Naive thymus-derived CD4-positive, alpha-beta T cell (primary cell): ENCODE measurements around the gene SLCO3A1. TPM values are rescaled to one million over a fixed set of nuclear protein-coding genes. Genes with fewer than 3 reads are reported as not detected.

Experiments used
- ATAC-seq: fragments of 150-1000 bp; cut with Tn5 transposase; 2 replicates; pipeline ENCODE4 v1.10.0; 2021; ENCODE audit warnings: mild to moderate bottlenecking, moderate library complexity
- CTCF ChIA-PET: fragments of 350-600 bp; sonication (Branson Sonifier 250); formaldehyde crosslinking; loops from one replicate; lab custom pipeline; 2021; ENCODE audit warnings: antibody characterized with exemption; lab: Charles Lee
- POLR2A ChIA-PET: fragments of 350-600 bp; sonication (Branson Sonifier 250); formaldehyde crosslinking; loops from one replicate; lab custom pipeline; 2021; ENCODE audit warnings: antibody characterized with exemption, inconsistent platforms; lab: Charles Lee
- DNase-seq, 9 donors: peaks; one replicate each; pipeline versions ENCODE4 v3.0.0 to v3.0.0-alpha.2; 2020 to 2022; ENCODE audit warnings: mixed read lengths in 1 of 9
- H3K27ac ChIP-seq: one replicate; pipeline ENCODE4 v1.7.0; 2013; ENCODE audit warnings: mild to moderate bottlenecking, low read depth, low read length, moderate library complexity
- H3K27me3 ChIP-seq, 2 donors: one replicate each; pipeline ENCODE4 v1.7.0; 2013; ENCODE audit warnings: low read length in 2 of 2, mild to moderate bottlenecking in 2 of 2, moderate library complexity in 2 of 2; ENCODE audit not compliant: control insufficient read depth in 2 of 2, insufficient read depth in 2 of 2
- H3K36me3 ChIP-seq, 3 experiments: 1 replicate in 2 of 3; 2 replicates in 1 of 3; pipeline ENCODE4 v1.7.0; 2013; ENCODE audit warnings: low read length in 3 of 3, mild to moderate bottlenecking in 3 of 3, moderate library complexity in 1 of 3; ENCODE audit not compliant: insufficient read depth in 3 of 3, control insufficient read depth in 2 of 3
- H3K4me1 ChIP-seq, 2 donors: one replicate each; pipeline ENCODE4 v1.7.0; 2013; ENCODE audit warnings: low read length in 2 of 2, mild to moderate bottlenecking in 2 of 2, moderate library complexity in 1 of 2; ENCODE audit not compliant: control insufficient read depth in 2 of 2, insufficient read depth in 2 of 2
- H3K4me3 ChIP-seq: 2 replicates; pipeline ENCODE4 v1.7.0; 2013; ENCODE audit warnings: mild to moderate bottlenecking, low read length
- H3K9me3 ChIP-seq, 3 experiments: 1 replicate in 2 of 3; 2 replicates in 1 of 3; pipeline ENCODE4 v1.7.0; 2013; ENCODE audit warnings: low read length in 3 of 3; ENCODE audit not compliant: control insufficient read depth in 2 of 3
- H3K27ac Mint-ChIP-seq, 9 donors: one replicate each; pipeline ENCODE4 v1.8.0; 2020 to 2022; ENCODE audit warnings: mixed read lengths in 9 of 9, mild to moderate bottlenecking in 8 of 9, moderate library complexity in 5 of 9, inconsistent platforms in 2 of 9
- H3K27me3 Mint-ChIP-seq, 5 donors: one replicate each; pipeline ENCODE4 v1.8.0; 2021 to 2022; ENCODE audit warnings: mixed read lengths in 5 of 5, mild to moderate bottlenecking in 1 of 5
- H3K36me3 Mint-ChIP-seq, 5 donors: one replicate each; pipeline ENCODE4 v1.8.0; 2020 to 2022; ENCODE audit warnings: mixed read lengths in 5 of 5, mild to moderate bottlenecking in 3 of 5, inconsistent platforms in 1 of 5
- H3K4me1 Mint-ChIP-seq, 7 donors: one replicate each; pipeline ENCODE4 v1.8.0; 2020 to 2022; ENCODE audit warnings: mixed read lengths in 7 of 7, mild to moderate bottlenecking in 3 of 7, inconsistent platforms in 1 of 7
- H3K4me3 Mint-ChIP-seq, 10 donors: one replicate each; pipeline ENCODE4 v1.8.0; 2020 to 2022; ENCODE audit warnings: mild to moderate bottlenecking in 10 of 10, mixed read lengths in 10 of 10, moderate library complexity in 6 of 10, inconsistent platforms in 2 of 10
- H3K9me3 Mint-ChIP-seq, 11 donors: one replicate each; pipeline ENCODE4 v1.8.0; 2020 to 2022; ENCODE audit warnings: mixed read lengths in 11 of 11, mild to moderate bottlenecking in 4 of 11, inconsistent platforms in 1 of 11, moderate library complexity in 1 of 11
- intact Hi-C, 2 donors: fragments of 100-400 bp; cut with micrococcal nuclease; formaldehyde crosslinking; loops; one replicate each; pipeline ENCODE4 v1.15.1; 2023
- polyA plus RNA-seq, 2 donors: library from polyadenylated mRNA; unstranded; fragments of 300-500 nt; fragmentation: Illumina TruSeq; gene quantifications; one replicate each; pipeline ENCODE4 v1.2.3, GENCODE V29; 2021
- total RNA-seq, 6 experiments: library from RNA in 5 of 6; stranded (reverse) in 5 of 6; gene quantifications; 1 replicate in 5 of 6; 2 replicates in 1 of 6; pipeline ENCODE4 v1.2.3 and lab custom pipeline; 2021 to 2026

SLCO3A1 gene
- total and polyA plus RNA-seq, 7 experiments from 2014 or later = 15.4 to 69.1 (median 24.3) TPM

DNA sequence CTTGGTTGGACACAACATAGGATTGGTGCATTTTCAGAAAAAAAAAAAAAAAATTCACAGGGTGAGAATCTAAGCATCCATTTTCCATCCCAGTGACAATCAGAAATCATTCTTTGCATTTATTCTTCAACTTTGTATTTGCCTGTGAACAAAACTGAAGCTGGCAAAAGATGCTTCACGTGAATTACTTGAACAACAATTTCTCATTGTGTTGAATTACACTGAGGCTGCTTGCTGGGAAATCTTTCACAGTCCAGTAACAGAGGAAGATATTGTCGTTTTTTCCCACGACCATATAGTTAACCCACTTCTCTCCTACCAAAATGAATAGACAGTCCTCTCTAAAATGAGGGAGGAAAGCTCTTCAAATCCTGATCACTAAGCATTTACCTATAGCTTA is 4.3 kb upstream of the SLCO3A1 start:
- no peaks in the 10 kb centered on the region for H3K27me3 ChIP-seq
- H3K36me3 Mint-ChIP-seq = no peaks in the 10 kb centered on the region
- POLR2A ChIA-PET = interaction anchor here (0.7 kb wide), 1 partner anchor 92 kb away, joined by 3 read pairs; no protein-coding TSS in a partner anchor
- H3K4me1 Mint-ChIP-seq = peaks cover 17 to 34% (median 25%) of the 10 kb centered on the region in 7 donors
- no peaks in the 10 kb centered on the region for H3K9me3 ChIP-seq
- DNase-seq (no peak), ATAC-seq (no peak)
- peak overlapping the region in 5 of 9 donors; percentile 35 to 82 (median 42) for H3K27ac Mint-ChIP-seq
- peaks cover 21 to 23% of the 10 kb centered on the region in 2 donors for H3K4me1 ChIP-seq
- no peaks in the 10 kb centered on the region for H3K36me3 ChIP-seq
- H3K27ac ChIP-seq = no peak overlapping the region
- H3K9me3 Mint-ChIP-seq = peaks cover 0 to 3% (median 0%) of the 10 kb centered on the region in 11 donors
- H3K4me3 ChIP-seq = no peak overlapping the region
- H3K4me3 Mint-ChIP-seq = peak overlapping the region in 7 of 10 donors; percentile 1 to 70 (median 50)
- H3K27me3 Mint-ChIP-seq = peaks cover 0 to 40% (median 7%) of the 10 kb centered on the region in 5 donors
- intact Hi-C loops = loop anchor here (1.0 kb wide), 4 partner anchors 93 to 233 kb away; no protein-coding TSS in a partner anchor
- CTCF ChIA-PET = interaction anchor here (0.6 to 4.3 kb wide), 10 partner anchors 14 to 547 kb away, joined by 3 to 51 read pairs (median 8); no protein-coding TSS in a partner anchor

DNA sequence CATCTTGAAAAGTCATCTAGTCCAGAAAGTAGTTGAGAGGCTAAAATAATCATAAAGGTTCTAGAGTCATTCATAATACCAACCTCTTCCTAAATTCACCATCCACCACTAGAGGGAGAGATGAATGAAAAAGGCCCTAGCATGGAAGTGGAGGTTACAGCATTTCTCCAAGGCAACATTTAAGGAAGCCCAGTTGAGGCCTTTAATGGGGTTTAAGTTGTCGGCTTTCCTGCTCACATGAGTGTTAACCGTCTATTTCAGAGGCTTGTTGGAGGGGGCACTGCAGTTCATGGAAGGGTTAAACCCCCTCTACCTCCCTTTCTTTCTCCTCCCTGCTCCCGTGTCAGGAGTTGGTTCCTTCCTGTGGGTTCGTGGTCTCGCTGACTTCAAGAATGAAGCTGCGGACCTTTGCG is 3.8 kb upstream of the SLCO3A1 start:
- POLR2A ChIA-PET = interaction anchor here (0.7 kb wide), 1 partner anchor 13 kb away, joined by 3 read pairs; no protein-coding TSS in a partner anchor
- intact Hi-C loops = loop anchor here (1.0 to 10.0 kb wide), 9 partner anchors 93 to 1752 kb away; partner anchors contain the start of genes CHD2 (in 2 of the 2), HDDC3 (in 1 of the 2), RCCD1 (in 1 of the 2) and UNC45A (in 1 of the 2)
- Histone ChIP-seq H3K4me1 (peaks cover 24 to 27% of the 10 kb centered on the region in 2 donors), H3K36me3 (no peaks in the 10 kb centered on the region), H3K27me3 (no peaks in the 10 kb centered on the region), H3K4me3 (no peak overlapping the region), H3K27ac (no peak overlapping the region), H3K9me3 (no peaks in the 10 kb centered on the region)
- H3K36me3 Mint-ChIP-seq = no peaks in the 10 kb centered on the region
- H3K4me3 Mint-ChIP-seq = peak overlapping the region; percentile 3 to 70 (median 46)
- peaks cover 20 to 38% (median 30%) of the 10 kb centered on the region in 7 donors for H3K4me1 Mint-ChIP-seq
- H3K27ac Mint-ChIP-seq = peak overlapping the region in 8 of 9 donors; percentile 6 to 82 (median 54)
- DNase-seq = peak in 7 of 9 donors; percentile 26 to 59 (median 50)
- peaks cover 0 to 34% (median 2%) of the 10 kb centered on the region in 5 donors for H3K27me3 Mint-ChIP-seq
- peaks cover 0 to 3% (median 0%) of the 10 kb centered on the region in 11 donors for H3K9me3 Mint-ChIP-seq
- CTCF ChIA-PET = interaction anchor here (0.6 to 4.3 kb wide), 11 partner anchors 9 to 548 kb away, joined by 3 to 51 read pairs (median 7); no protein-coding TSS in a partner anchor
- no peak for ATAC-seq

DNA sequence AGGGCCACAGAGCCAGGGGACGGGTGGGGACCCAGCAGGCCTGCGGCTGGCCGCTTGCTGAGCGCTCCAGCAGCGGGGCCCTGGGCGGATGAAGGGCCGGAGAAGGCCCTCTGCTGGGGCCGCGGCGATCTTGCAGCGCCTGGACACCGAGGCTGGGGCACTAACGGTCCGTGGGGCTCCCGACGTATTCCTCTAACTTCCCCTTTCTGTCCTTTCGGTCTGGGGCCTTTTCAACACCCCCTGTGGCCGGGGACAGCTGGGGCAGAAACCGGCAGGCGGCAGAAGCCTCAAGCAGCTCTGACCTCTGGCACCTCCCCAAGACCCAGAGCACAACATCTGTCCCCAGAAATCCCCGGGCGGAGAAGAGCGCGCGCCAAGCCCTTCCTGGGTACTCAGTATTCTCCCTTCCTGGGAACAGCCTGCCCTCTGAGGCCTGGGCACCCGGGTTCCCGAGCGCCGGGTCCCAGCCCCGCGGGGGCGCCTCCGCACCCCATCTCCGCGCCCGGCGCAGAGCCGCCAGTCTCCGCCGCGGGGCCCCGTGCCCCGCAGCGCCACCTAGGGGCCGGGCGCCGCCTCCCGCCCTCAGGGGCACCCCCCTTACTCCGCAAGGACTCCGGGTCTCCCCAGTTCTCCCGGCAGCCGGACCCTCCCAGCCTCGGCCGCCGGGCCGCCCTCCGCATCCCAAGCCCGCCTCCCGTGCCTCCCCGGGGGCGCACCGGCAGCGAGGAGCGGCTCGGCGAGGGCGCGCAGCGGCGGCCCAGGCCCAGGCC is 582 bp upstream of the SLCO3A1 start:
- peak overlapping the region; percentile 76 for H3K27ac ChIP-seq
- H3K4me1 ChIP-seq = peaks cover 46 to 59% of the 10 kb centered on the region in 2 donors
- peaks cover 0 to 3% (median 0%) of the 10 kb centered on the region in 11 donors for H3K9me3 Mint-ChIP-seq
- DNase-seq = peak; percentile 60 to 86 (median 78)
- peak overlapping the region; percentile 79 to 96 (median 89) for H3K27ac Mint-ChIP-seq
- H3K4me3 ChIP-seq = peak overlapping the region; percentile 72
- H3K9me3 ChIP-seq = no peaks in the 10 kb centered on the region
- intact Hi-C loops = loop anchor here (1.0 to 10.0 kb wide), 8 partner anchors 89 to 1756 kb away; partner anchors contain the start of genes CHD2 (in 2 of the 2), HDDC3 (in 1 of the 2), RCCD1 (in 1 of the 2) and UNC45A (in 1 of the 2)
- H3K27me3 ChIP-seq = no peaks in the 10 kb centered on the region
- peak; percentile 79 for ATAC-seq
- POLR2A ChIA-PET = interaction anchor here (1.3 to 2.1 kb wide), 3 partner anchors 10 to 221 kb away, joined by 3 to 8 read pairs (median 7); no protein-coding TSS in a partner anchor
- H3K4me3 Mint-ChIP-seq = peak overlapping the region; percentile 79 to 90 (median 86)
- H3K4me1 Mint-ChIP-seq = peaks cover 50 to 70% (median 60%) of the 10 kb centered on the region in 7 donors
- H3K27me3 Mint-ChIP-seq = peaks cover 0 to 9% (median 0%) of the 10 kb centered on the region in 5 donors
- H3K36me3 Mint-ChIP-seq = no peaks in the 10 kb centered on the region
- CTCF ChIA-PET = interaction anchor here (0.6 to 4.3 kb wide), 7 partner anchors 15 to 412 kb away, joined by 3 to 51 read pairs (median 4); no protein-coding TSS in a partner anchor
- no peaks in the 10 kb centered on the region for H3K36me3 ChIP-seq

DNA sequence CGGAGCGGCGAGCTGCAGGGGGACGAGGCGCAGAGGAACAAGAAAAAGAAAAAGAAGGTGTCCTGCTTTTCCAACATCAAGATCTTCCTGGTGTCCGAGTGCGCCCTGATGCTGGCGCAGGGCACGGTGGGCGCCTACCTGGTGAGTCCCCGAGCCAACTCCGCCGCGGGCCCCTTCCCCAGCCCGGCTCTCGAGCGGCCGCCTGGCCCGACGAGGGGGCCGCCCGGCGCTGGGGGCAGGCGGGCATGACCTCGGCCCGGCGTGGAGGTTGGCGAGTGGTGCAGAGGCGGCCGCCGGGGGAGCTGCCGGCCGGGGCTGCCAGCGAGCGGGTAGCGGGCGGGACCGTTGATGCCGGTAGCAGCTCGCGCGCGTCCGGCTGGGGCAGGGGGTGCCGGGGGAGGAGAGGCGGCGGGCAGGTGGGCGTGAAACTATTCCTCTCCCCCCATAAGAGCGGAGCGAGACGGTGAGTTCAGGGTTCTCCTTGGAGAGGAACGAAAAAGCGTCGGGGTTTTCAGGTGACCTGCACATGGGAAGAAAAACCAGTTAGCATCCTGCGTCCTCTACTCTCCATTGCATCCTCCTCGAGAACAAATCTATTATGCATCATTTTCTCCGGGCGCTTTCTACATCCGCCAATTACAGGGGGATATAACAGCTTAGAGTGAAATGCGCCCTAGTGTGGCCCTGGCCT is 585 bp downstream of the SLCO3A1 start:
- Histone ChIP-seq H3K4me3 (peak overlapping the region; percentile 63), H3K36me3 (no peaks in the 10 kb centered on the region), H3K27ac (peak overlapping the region; percentile 76), H3K9me3 (no peaks in the 10 kb centered on the region), H3K4me1 (peaks cover 57 to 69% of the 10 kb centered on the region in 2 donors), H3K27me3 (no peaks in the 10 kb centered on the region)
- H3K4me3 Mint-ChIP-seq = peak overlapping the region; percentile 72 to 94 (median 86)
- intact Hi-C loops = loop anchor here (1.0 to 10.0 kb wide), 9 partner anchors 10 to 1757 kb away; partner anchors contain the start of genes CHD2 (in 2 of the 2), HDDC3 (in 1 of the 2), RCCD1 (in 1 of the 2) and UNC45A (in 1 of the 2)
- DNase-seq (peak in 8 of 9 donors; percentile 19 to 60 (median 34)), ATAC-seq (no peak)
- CTCF ChIA-PET = interaction anchor here (0.9 to 1.8 kb wide), 4 partner anchors 10 to 226 kb away, joined by 3 to 6 read pairs (median 4); no protein-coding TSS in a partner anchor
- H3K27ac Mint-ChIP-seq = peak overlapping the region; percentile 67 to 95 (median 91)
- peaks cover 55 to 78% (median 71%) of the 10 kb centered on the region in 7 donors for H3K4me1 Mint-ChIP-seq
- peaks cover 0 to 3% (median 0%) of the 10 kb centered on the region in 11 donors for H3K9me3 Mint-ChIP-seq
- POLR2A ChIA-PET = interaction anchor here (0.6 to 2.1 kb wide), 6 partner anchors 9 to 1290 kb away, joined by 3 to 8 read pairs (median 6); no protein-coding TSS in a partner anchor
- H3K27me3 Mint-ChIP-seq = peaks cover 0 to 4% (median 0%) of the 10 kb centered on the region in 5 donors
- H3K36me3 Mint-ChIP-seq = peaks cover 0 to 4% (median 0%) of the 10 kb centered on the region in 5 donors

DNA sequence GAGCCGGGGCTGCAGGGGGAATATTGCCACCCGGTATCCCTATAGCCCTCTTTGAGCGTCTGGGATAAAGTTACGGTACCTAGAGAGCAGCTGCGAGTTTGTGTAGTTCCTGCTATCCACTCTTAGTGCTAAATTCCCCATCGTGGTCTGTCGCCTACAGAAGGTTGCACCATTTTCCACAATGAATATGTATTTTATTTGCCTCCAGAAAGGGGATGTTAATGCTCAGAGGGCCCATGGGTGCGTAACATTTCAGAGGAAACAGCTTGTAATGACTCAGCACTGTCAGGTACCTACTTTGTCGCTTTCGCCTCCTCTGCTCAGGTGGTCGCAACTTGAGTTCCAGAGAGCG is 1.1 kb downstream of the SLCO3A1 start:
- ChIA-PET CTCF (interaction anchor here (1.3 to 1.8 kb wide), 3 partner anchors 9 to 87 kb away, joined by 3 to 6 read pairs (median 4); no protein-coding TSS in a partner anchor), POLR2A (interaction anchor here (0.6 to 1.4 kb wide), 6 partner anchors 12 to 1291 kb away, joined by 3 to 8 read pairs (median 4); no protein-coding TSS in a partner anchor)
- peaks cover 0 to 3% (median 0%) of the 10 kb centered on the region in 11 donors for H3K9me3 Mint-ChIP-seq
- peak overlapping the region; percentile 76 for H3K27ac ChIP-seq
- peaks cover 0 to under 1% (median 0%) of the 10 kb centered on the region in 5 donors for H3K27me3 Mint-ChIP-seq
- H3K4me1 Mint-ChIP-seq = peaks cover 55 to 77% (median 70%) of the 10 kb centered on the region in 7 donors
- H3K4me3 ChIP-seq = peak overlapping the region; percentile 63
- intact Hi-C loops = loop anchor here (1.0 to 10.0 kb wide), 6 partner anchors 10 to 1757 kb away; partner anchors contain the start of genes CHD2 (in 2 of the 2), HDDC3 (in 1 of the 2), RCCD1 (in 1 of the 2) and UNC45A (in 1 of the 2)
- no peaks in the 10 kb centered on the region for H3K27me3 ChIP-seq
- peaks cover 59 to 69% of the 10 kb centered on the region in 2 donors for H3K4me1 ChIP-seq
- peak; percentile 5 for ATAC-seq
- peak overlapping the region; percentile 72 to 94 (median 86) for H3K4me3 Mint-ChIP-seq
- no peaks in the 10 kb centered on the region for H3K36me3 ChIP-seq
- H3K36me3 Mint-ChIP-seq = peaks cover 0 to 4% (median 0%) of the 10 kb centered on the region in 5 donors
- peak in 3 of 9 donors; percentile 15 to 45 (median 22) for DNase-seq
- H3K9me3 ChIP-seq = no peaks in the 10 kb centered on the region
- H3K27ac Mint-ChIP-seq = peak overlapping the region; percentile 67 to 95 (median 91)
